Thoracic aorta (tissue), 2 donors: ENCODE measurements around the gene SSPN. TPM values are rescaled to one million over a fixed set of nuclear protein-coding genes. Genes with fewer than 3 reads are reported as not detected.

Experiments
- ATAC-seq: fragments of 150-250 bp; one replicate; pipeline ENCODE4 v1.8.0; 2017; ENCODE audit warnings: low read depth; ENCODE audit not compliant: insufficient number of reproducible peaks, low FRiP score
- DNase-seq: peaks from one replicate; pipeline ENCODE4 v3.0.0-alpha.2; 2020; ENCODE audit warnings: low spot score
- H3K27ac ChIP-seq, 2 donors: fragments of 200-600 bp; sonication (generic); 1 replicate in 1 of 2; 2 replicates in 1 of 2; pipeline ENCODE4 v1.5.1; 2016; ENCODE audit warnings: mild to moderate bottlenecking in 2 of 2, moderate library complexity in 2 of 2
- H3K27me3 ChIP-seq: fragments of 200-600 bp; sonication (generic); replicated peaks from 2 replicates; pipeline ENCODE4 v1.6.0; 2016; ENCODE audit warnings: mild to moderate bottlenecking; ENCODE audit not compliant: insufficient read depth
- H3K36me3 ChIP-seq: fragments of 200-600 bp; sonication (generic); one replicate; pipeline ENCODE4 v1.5.1; 2016
- H3K4me1 ChIP-seq, 2 donors: fragments of 200-600 bp; sonication (generic); 1 replicate in 1 of 2; 2 replicates in 1 of 2; pipeline versions ENCODE4 v1.5.1 to v1.6.0; 2016; ENCODE audit warnings: low read depth in 2 of 2, mild to moderate bottlenecking in 1 of 2; ENCODE audit not compliant: control insufficient read depth in 1 of 2
- H3K4me3 ChIP-seq: fragments of 200-600 bp; sonication (generic); 2 replicates; pipeline ENCODE4 v1.5.1; 2016; ENCODE audit warnings: mild to moderate bottlenecking
- H3K9me3 ChIP-seq: fragments of 200-600 bp; sonication (generic); 2 replicates; pipeline ENCODE4 v1.5.1; 2016
- CTCF ChIP-seq: fragments of 200-600 bp; sonication (generic); IDR thresholded peaks from one replicate; pipeline ENCODE4 v1.5.1; 2019; ENCODE audit warnings: antibody characterized with exemption
- total RNA-seq, 2 donors: library from RNA; depleted of rRNA; stranded (reverse); fragments of >200 nt; gene quantifications; one replicate each; pipeline versions ENCODE4 v1.1.0 to v1.2.3, GENCODE V29; 2016

SSPN gene
- total RNA-seq, 2 donors from 2014 or later: 36.7 to 50.9 TPM

GRCh38 chr12:26187014-26187798 is 8.2 kb upstream of the SSPN start:
- Histone ChIP-seq H3K27me3 (no peaks in the 10 kb centered on the region), H3K4me1 (no peaks in the 10 kb centered on the region), H3K36me3 (no peaks in the 10 kb centered on the region), H3K4me3 (no peak overlapping the region), H3K27ac (no peak overlapping the region), H3K9me3 (no peaks in the 10 kb centered on the region)
- TF ChIP-seq CTCF: no peak
- ATAC-seq (no peak), DNase-seq (no peak)

- TF ChIP-seq CTCF: no peak
- H3K4me3 ChIP-seq: no peak overlapping the region
- H3K27ac ChIP-seq: no peak overlapping the region
- no peaks in the 10 kb centered on the region for H3K4me1 ChIP-seq
- no peaks in the 10 kb centered on the region for H3K9me3 ChIP-seq
- no peaks in the 10 kb centered on the region for H3K36me3 ChIP-seq
- DNase-seq (no peak), ATAC-seq (no peak)
- no peaks in the 10 kb centered on the region for H3K27me3 ChIP-seq
Observed at GRCh38 chr12:26188127-26188526, 7.2 kb upstream of the SSPN start.

- TF ChIP-seq CTCF: no peak
- Histone ChIP-seq H3K4me3 (no peak overlapping the region), H3K9me3 (no peaks in the 10 kb centered on the region), H3K4me1 (no peaks in the 10 kb centered on the region), H3K36me3 (no peaks in the 10 kb centered on the region), H3K27me3 (no peaks in the 10 kb centered on the region), H3K27ac (no peak overlapping the region)
- no peak for DNase-seq
- ATAC-seq: no peak
Observed at GRCh38 chr12:26188641-26189040, 6.7 kb upstream of the SSPN start.

GRCh38 chr12:26192142-26192541 is 3.2 kb upstream of the SSPN start:
- Histone ChIP-seq H3K4me1 (peaks cover 5 to 7% of the 10 kb centered on the region in 2 donors), H3K4me3 (no peak overlapping the region), H3K27ac (no peak overlapping the region), H3K36me3 (no peaks in the 10 kb centered on the region), H3K27me3 (no peaks in the 10 kb centered on the region), H3K9me3 (no peaks in the 10 kb centered on the region)
- TF ChIP-seq CTCF: no peak
- no peak for ATAC-seq
- no peak for DNase-seq

GRCh38 chr12:26193539-26193938 is 1.8 kb upstream of the SSPN start:
- Histone ChIP-seq H3K4me1 (peaks cover 13 to 21% of the 10 kb centered on the region in 2 donors), H3K4me3 (no peak overlapping the region), H3K36me3 (no peaks in the 10 kb centered on the region), H3K27ac (no peak overlapping the region), H3K27me3 (no peaks in the 10 kb centered on the region), H3K9me3 (no peaks in the 10 kb centered on the region)
- DNase-seq (no peak), ATAC-seq (no peak)
- TF ChIP-seq CTCF: no peak
